Parathyroid adenoma (tissue), 2 donors: ENCODE measurements around the gene CEP85L.
A peak's percentile ranks its signal among the peaks of the same experiment; 100 is the strongest.

Source experiments
- H2AFZ ChIP-seq: fragments of 300-600 bp; sonication (generic); one replicate; pipeline ENCODE4 v1.7.0; 2017; ENCODE audit warnings: antibody characterized with exemption, mild to moderate bottlenecking
- H3K27ac ChIP-seq: fragments of 300-600 bp; sonication (generic); one replicate; pipeline ENCODE4 v1.7.0; 2017
- H3K27me3 ChIP-seq: fragments of 300-600 bp; sonication (generic); one replicate; pipeline ENCODE4 v1.7.0; 2017; ENCODE audit warnings: low read length; ENCODE audit not compliant: control insufficient read depth, insufficient read depth
- H3K36me3 ChIP-seq: fragments of 300-600 bp; sonication (generic); one replicate; pipeline ENCODE4 v1.7.0; 2017; ENCODE audit warnings: low read length; ENCODE audit not compliant: control insufficient read depth, insufficient read depth
- H3K4me1 ChIP-seq: fragments of 300-600 bp; sonication (generic); one replicate; pipeline ENCODE4 v1.7.0; 2017; ENCODE audit warnings: control low read depth
- H3K4me2 ChIP-seq: fragments of 300-600 bp; sonication (generic); one replicate; pipeline ENCODE4 v1.7.0; 2017; ENCODE audit warnings: low read length
- H3K4me3 ChIP-seq: fragments of 300-600 bp; sonication (generic); one replicate; pipeline ENCODE4 v1.7.0; 2017; ENCODE audit warnings: low read depth, low read length
- H3K79me2 ChIP-seq: fragments of 300-600 bp; sonication (generic); one replicate; pipeline ENCODE4 v1.7.0; 2017; ENCODE audit warnings: control low read depth
- H3K9ac ChIP-seq: fragments of 300-600 bp; sonication (generic); one replicate; pipeline ENCODE4 v1.7.0; 2017; ENCODE audit warnings: mild to moderate bottlenecking
- H3K9me3 ChIP-seq: fragments of 300-600 bp; sonication (generic); one replicate; pipeline ENCODE4 v1.7.0; 2017; ENCODE audit warnings: low read length; ENCODE audit not compliant: control insufficient read depth
- CTCF ChIP-seq: fragments of 300-600 bp; sonication (generic); IDR thresholded peaks from one replicate; pipeline ENCODE4 v1.7.0; 2017; ENCODE audit warnings: antibody characterized with exemption, mild to moderate bottlenecking
- donor health status: primary hyperparathyroidism.

The CEP85L gene

GRCh38 chr6:118648866-118649554 is 2.4 kb downstream of the CEP85L start:
- Histone ChIP-seq H2AFZ (no peak overlapping the region), H3K9me3 (no peaks in the 10 kb centered on the region), H3K36me3 (no peaks in the 10 kb centered on the region), H3K27ac (no peak overlapping the region), H3K4me1 (peaks cover 7% of the 10 kb centered on the region), H3K79me2 (peaks cover 41% of the 10 kb centered on the region), H3K4me3 (peak overlapping the region; percentile 80), H3K4me2 (peak overlapping the region; percentile 84), H3K27me3 (no peaks in the 10 kb centered on the region), H3K9ac (no peak overlapping the region)
- TF ChIP-seq CTCF: no peak

GRCh38 chr6:118646977-118647376 is 4.4 kb downstream of the CEP85L start:
- no peaks in the 10 kb centered on the region for H3K9me3 ChIP-seq
- TF ChIP-seq CTCF: no peak
- H3K36me3 ChIP-seq: no peaks in the 10 kb centered on the region
- H3K4me3 ChIP-seq: no peak overlapping the region
- no peaks in the 10 kb centered on the region for H3K27me3 ChIP-seq
- peaks cover 7% of the 10 kb centered on the region for H3K4me1 ChIP-seq
- H3K9ac ChIP-seq: no peak overlapping the region
- H3K27ac ChIP-seq: no peak overlapping the region
- H2AFZ ChIP-seq: no peak overlapping the region
- no peak overlapping the region for H3K4me2 ChIP-seq
- peaks cover 48% of the 10 kb centered on the region for H3K79me2 ChIP-seq

GRCh38 chr6:118645395-118645794 is 6.0 kb downstream of the CEP85L start:
- Histone ChIP-seq H2AFZ (no peak overlapping the region), H3K27ac (no peak overlapping the region), H3K79me2 (peaks cover 59% of the 10 kb centered on the region), H3K4me3 (no peak overlapping the region), H3K9ac (no peak overlapping the region), H3K27me3 (no peaks in the 10 kb centered on the region), H3K36me3 (no peaks in the 10 kb centered on the region), H3K4me2 (no peak overlapping the region), H3K9me3 (no peaks in the 10 kb centered on the region), H3K4me1 (peaks cover 15% of the 10 kb centered on the region)
- TF ChIP-seq CTCF: no peak

GRCh38 chr6:118644007-118644406 is 7.4 kb downstream of the CEP85L start:
- no peak overlapping the region for H3K9ac ChIP-seq
- peaks cover 72% of the 10 kb centered on the region for H3K79me2 ChIP-seq
- H3K9me3 ChIP-seq: no peaks in the 10 kb centered on the region
- H3K4me1 ChIP-seq: peaks cover 15% of the 10 kb centered on the region
- H3K36me3 ChIP-seq: no peaks in the 10 kb centered on the region
- no peak overlapping the region for H3K4me3 ChIP-seq
- H2AFZ ChIP-seq: no peak overlapping the region
- no peak overlapping the region for H3K4me2 ChIP-seq
- no peak overlapping the region for H3K27ac ChIP-seq
- H3K27me3 ChIP-seq: no peaks in the 10 kb centered on the region
- TF ChIP-seq CTCF: no peak

- Histone ChIP-seq H3K27me3 (no peaks in the 10 kb centered on the region), H3K79me2 (peaks cover 69% of the 10 kb centered on the region), H3K36me3 (no peaks in the 10 kb centered on the region), H3K9ac (no peak overlapping the region), H3K4me2 (peak overlapping the region; percentile 30), H2AFZ (no peak overlapping the region), H3K27ac (no peak overlapping the region), H3K4me3 (no peak overlapping the region), H3K4me1 (peaks cover 18% of the 10 kb centered on the region), H3K9me3 (no peaks in the 10 kb centered on the region)
- TF ChIP-seq CTCF: no peak
These were observed 10.3 kb downstream of the CEP85L start for GRCh38 chr6:118641042-118641441.
